ENCODE results near the gene WNT4.

DNA sequence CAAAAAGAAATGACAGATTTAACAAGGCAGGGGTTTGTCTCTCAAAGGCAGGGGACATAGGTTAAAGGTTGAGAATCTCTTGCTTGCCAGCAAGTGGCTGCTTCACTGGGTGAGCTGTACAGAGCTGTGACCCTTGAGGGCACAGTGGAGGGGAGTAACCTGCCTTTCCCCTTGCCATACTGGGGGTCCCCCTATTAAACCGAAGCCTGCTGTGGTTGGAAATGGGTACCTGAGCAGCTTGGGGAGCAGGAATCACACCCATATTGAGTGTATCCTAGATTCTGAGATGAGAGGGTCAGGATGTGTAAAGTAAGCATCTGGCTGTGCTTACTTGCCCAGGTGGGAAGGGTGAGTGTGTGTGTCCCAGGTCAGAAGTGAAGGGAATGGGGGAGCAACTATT lies 31.8 kb downstream of the WNT4 start:
- TF ChIP-seq, protein P1, sequence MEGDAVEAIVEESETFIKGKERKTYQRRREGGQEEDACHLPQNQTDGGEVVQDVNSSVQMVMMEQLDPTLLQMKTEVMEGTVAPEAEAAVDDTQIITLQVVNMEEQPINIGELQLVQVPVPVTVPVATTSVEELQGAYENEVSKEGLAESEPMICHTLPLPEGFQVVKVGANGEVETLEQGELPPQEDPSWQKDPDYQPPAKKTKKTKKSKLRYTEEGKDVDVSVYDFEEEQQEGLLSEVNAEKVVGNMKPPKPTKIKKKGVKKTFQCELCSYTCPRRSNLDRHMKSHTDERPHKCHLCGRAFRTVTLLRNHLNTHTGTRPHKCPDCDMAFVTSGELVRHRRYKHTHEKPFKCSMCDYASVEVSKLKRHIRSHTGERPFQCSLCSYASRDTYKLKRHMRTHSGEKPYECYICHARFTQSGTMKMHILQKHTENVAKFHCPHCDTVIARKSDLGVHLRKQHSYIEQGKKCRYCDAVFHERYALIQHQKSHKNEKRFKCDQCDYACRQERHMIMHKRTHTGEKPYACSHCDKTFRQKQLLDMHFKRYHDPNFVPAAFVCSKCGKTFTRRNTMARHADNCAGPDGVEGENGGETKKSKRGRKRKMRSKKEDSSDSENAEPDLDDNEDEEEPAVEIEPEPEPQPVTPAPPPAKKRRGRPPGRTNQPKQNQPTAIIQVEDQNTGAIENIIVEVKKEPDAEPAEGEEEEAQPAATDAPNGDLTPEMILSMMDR (IDR thresholded peaks at IDR 0.05; ENCODE audit: low read depth, low read length, poor library complexity, severe bottlenecking): no peak
- TF ChIP-seq EZH2phosphoT487 (IDR thresholded peaks at IDR 0.05; ENCODE audit: borderline replicate concordance, low read length): no peak

Measured in DOHH2 (cell line).